A549 treated with Hydrocortisone at 1 μM for 4 hours (cell line): ENCODE data around the gene USP6NL. TPM values are rescaled to one million over a fixed set of nuclear protein-coding genes. Genes with fewer than 3 reads are reported as not detected.

ENCODE experiments used
- total RNA-seq: library from RNA; stranded (reverse); fragments of 200-300 nt; extraction: Qiagen RNA extraction; gene quantifications from 5 replicates; pipeline ENCODE4 v1.2.3, GENCODE V29; 2022

The USP6NL gene
- 9.7 to 13.6 TPM (median 11.9 TPM) in 5 replicates for total RNA-seq

DNA sequence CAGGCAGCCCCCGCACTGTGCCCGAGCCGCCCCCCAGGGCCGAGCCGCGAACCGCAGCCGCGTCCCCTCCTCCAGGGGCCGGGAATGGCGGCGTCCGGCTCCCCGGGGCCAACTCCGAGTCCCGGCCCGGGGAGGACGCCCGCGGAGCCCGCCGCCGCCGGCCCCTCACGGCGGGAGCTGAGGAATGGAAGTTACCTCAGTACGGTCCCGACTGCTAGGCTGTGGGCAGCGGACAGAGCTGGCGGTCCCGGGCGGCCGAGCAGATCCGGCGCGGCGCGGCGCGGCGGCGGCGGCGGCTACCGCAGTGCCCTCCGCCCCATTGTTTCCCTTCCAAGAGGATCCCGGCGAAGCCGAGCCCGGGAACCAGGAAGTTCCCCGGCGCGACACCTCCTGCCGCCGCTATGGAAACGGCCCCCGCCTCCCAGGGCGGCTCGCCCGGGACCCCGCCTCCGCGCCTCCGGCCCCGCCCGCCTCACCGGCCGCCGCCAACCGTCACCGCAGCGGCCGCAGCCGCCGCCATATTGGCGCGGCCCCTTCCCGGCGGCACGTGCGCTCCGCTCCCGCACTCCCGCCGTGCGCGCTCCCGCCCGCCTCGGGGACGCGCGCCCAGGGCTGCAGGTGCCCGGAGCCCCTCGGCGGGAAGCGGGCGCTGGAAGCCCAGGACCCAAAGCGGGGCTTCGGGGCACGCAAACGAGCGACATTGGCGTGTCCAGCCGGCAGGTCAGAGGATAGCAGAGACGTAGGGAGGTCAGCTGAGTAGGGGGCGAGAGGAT, at the start of gene USP6NL:
USP6NL (minus strand) TSS at position 403 of the 773 bp plus-strand sequence. CDS start 14,016 bp downstream, outside the sequence.

Other genes with a start within 250 kb of the USP6NL start
- gene ECHDC3, start 130.7 kb upstream of the USP6NL start, total RNA-seq, result 8.9 to 10.9 TPM (median 10.2 TPM) in 5 replicates
- gene PROSER2, start 211.7 kb upstream of the USP6NL start, total RNA-seq, result 34.2 to 44.3 TPM (median 40.3 TPM) in 5 replicates